HEK293 (cell line): ENCODE measurements around the gene BCL2L1.

Experiments used
- CTCF ChIA-PET: fragments of 350-600 bp; formaldehyde crosslinking; extraction: SDS; loops from one replicate; lab custom pipeline; 2021; ENCODE audit warnings: antibody characterized with exemption; lab: Yijun Ruan, JAX
- POLR2A ChIA-PET: fragments of 300-600 bp; formaldehyde crosslinking; extraction: SDS; loops from one replicate; lab custom pipeline; 2020; ENCODE audit warnings: antibody characterized with exemption, inconsistent platforms; lab: Yijun Ruan, JAX
- H3K27ac ChIP-seq: fragments of 200-500 bp; sonication (Bioruptor generic); 2 replicates; pipeline ENCODE4 v1.5.1; 2014; ENCODE audit warnings: low read depth, low read length, control low read depth, inconsistent platforms; ENCODE audit errors: extremely low read depth
- H3K36me3 ChIP-seq, 2 experiments: fragments of 200-500 bp in 1 of 2; sonication (Bioruptor generic) in 1 of 2; 1 replicate in 1 of 2; 2 replicates in 1 of 2; pipeline ENCODE4 v1.5.1; 2014 to 2017; ENCODE audit warnings: inconsistent platforms in 2 of 2, low read length in 2 of 2; ENCODE audit not compliant: control insufficient read depth in 2 of 2, insufficient read depth in 1 of 2
- H3K4me1 ChIP-seq: fragments of 200-500 bp; sonication (Bioruptor generic); 2 replicates; pipeline ENCODE4 v1.5.1; 2014; ENCODE audit warnings: mild to moderate bottlenecking, low read length, inconsistent platforms; ENCODE audit not compliant: control insufficient read depth, insufficient read depth
- H3K4me3 ChIP-seq: 2 replicates; pipeline ENCODE4 v1.5.1; 2011; ENCODE audit warnings: low read depth, mild to moderate bottlenecking, control low read depth, low read length, moderate library complexity
- H3K9me3 ChIP-seq: fragments of 200-500 bp; sonication (Bioruptor generic); 2 replicates; pipeline ENCODE4 v1.5.1; 2014; ENCODE audit warnings: low read depth, low read length, inconsistent platforms; ENCODE audit not compliant: control insufficient read depth, insufficient read depth
- HIC1 ChIP-seq: fragments of 450-650 bp; formaldehyde crosslinking; IDR thresholded peaks from 2 replicates; pipeline ENCODE4 v1.5.1; 2016; ENCODE audit warnings: missing biosample characterization, missing genetic modification characterization
- KLF1 ChIP-seq: fragments of 450-650 bp; formaldehyde crosslinking; IDR thresholded peaks from 2 replicates; pipeline ENCODE4 v1.5.1; 2016; ENCODE audit warnings: missing biosample characterization, missing genetic modification characterization
- OSR2 ChIP-seq: fragments of 450-650 bp; formaldehyde crosslinking; IDR thresholded peaks from 2 replicates; pipeline ENCODE4 v1.5.1; 2016; ENCODE audit warnings: missing biosample characterization, missing genetic modification characterization
- PBX3 ChIP-seq: sonication (generic); formaldehyde crosslinking; IDR thresholded peaks from 2 replicates; pipeline ENCODE4 v1.8.1; 2022; ENCODE audit warnings: mild to moderate bottlenecking, moderate library complexity, missing genetic modification reagents
- REST ChIP-seq: fragments of 450-650 bp; formaldehyde crosslinking; IDR thresholded peaks from 2 replicates; pipeline ENCODE4 v1.5.1; 2016; ENCODE audit warnings: missing biosample characterization, missing genetic modification characterization
- YY1 ChIP-seq: fragments of 450-650 bp; formaldehyde crosslinking; IDR thresholded peaks from 2 replicates; pipeline ENCODE4 v1.5.1; 2018; ENCODE audit warnings: missing biosample characterization, missing genetic modification characterization
- ZBTB26 ChIP-seq: fragments of 450-650 bp; formaldehyde crosslinking; optimal IDR thresholded peaks from 2 replicates; pipeline ENCODE3; 2016; ENCODE audit warnings: missing biosample characterization, mild to moderate bottlenecking, missing genetic modification characterization
- ZNF10 ChIP-seq: fragments of 450-650 bp; formaldehyde crosslinking; IDR thresholded peaks from 2 replicates; pipeline ENCODE4 v1.5.1; 2017; ENCODE audit warnings: missing biosample characterization, missing genetic modification characterization
- ZNF121 ChIP-seq: fragments of 450-650 bp; formaldehyde crosslinking; IDR thresholded peaks from 2 replicates; pipeline ENCODE4 v1.5.1; 2016; ENCODE audit warnings: missing biosample characterization, missing genetic modification characterization
- ZNF146 ChIP-seq: fragments of 450-650 bp; formaldehyde crosslinking; IDR thresholded peaks from 2 replicates; pipeline ENCODE4 v1.5.1; 2016; ENCODE audit warnings: missing biosample characterization, missing genetic modification characterization
- ZNF16 ChIP-seq: fragments of 450-650 bp; formaldehyde crosslinking; IDR thresholded peaks from 2 replicates; pipeline ENCODE4 v1.5.1; 2016; ENCODE audit warnings: low read depth, missing biosample characterization, missing genetic modification characterization
- ZNF280D ChIP-seq: fragments of 450-650 bp; formaldehyde crosslinking; IDR thresholded peaks from 2 replicates; pipeline ENCODE4 v1.5.1; 2016; ENCODE audit warnings: missing biosample characterization, missing genetic modification characterization
- ZNF335 ChIP-seq: fragments of 450-650 bp; formaldehyde crosslinking; conservative IDR thresholded peaks from 2 replicates; pipeline ENCODE4 v1.5.1; 2016; ENCODE audit warnings: missing biosample characterization, missing genetic modification characterization
- ZNF514 ChIP-seq: fragments of 450-650 bp; formaldehyde crosslinking; IDR thresholded peaks from 2 replicates; pipeline ENCODE4 v1.5.1; 2016; ENCODE audit warnings: missing biosample characterization, missing genetic modification characterization
- ZNF530 ChIP-seq: fragments of 450-650 bp; formaldehyde crosslinking; IDR thresholded peaks from 2 replicates; pipeline ENCODE4 v1.5.1; 2016; ENCODE audit warnings: low read depth, missing biosample characterization, missing genetic modification characterization
- ZNF596 ChIP-seq: fragments of 450-650 bp; IDR thresholded peaks from 2 replicates; pipeline ENCODE4 v1.5.0; 2018; ENCODE audit warnings: missing biosample characterization, mild to moderate bottlenecking, missing genetic modification characterization, moderate library complexity
- ZNF626 ChIP-seq: fragments of 450-650 bp; sonication (Bioruptor Pico); formaldehyde crosslinking; IDR thresholded peaks from 2 replicates; pipeline ENCODE4 v1.5.1; 2018; ENCODE audit warnings: missing biosample characterization, missing genetic modification characterization, inconsistent platforms
- ZNF654 ChIP-seq: fragments of 450-650 bp; formaldehyde crosslinking; IDR thresholded peaks from 2 replicates; pipeline ENCODE4 v1.5.1; 2016; ENCODE audit warnings: low read depth, missing biosample characterization, missing genetic modification characterization
- ZNF791 ChIP-seq: fragments of 450-650 bp; formaldehyde crosslinking; IDR thresholded peaks from 2 replicates; pipeline ENCODE4 v1.5.1; 2016; ENCODE audit warnings: missing biosample characterization, missing genetic modification characterization

The BCL2L1 gene

GRCh38 chr20:31682352-31682751, 40.3 kb downstream of the BCL2L1 start:
- ChIA-PET CTCF (interaction anchor here (1.1 to 3.8 kb wide), 3 partner anchors 10 to 41 kb away, joined by 3 to 19 read pairs (median 13); partner anchors contain the start of gene BCL2L1), POLR2A (no interaction called here)
- H3K4me1 ChIP-seq, result no peaks in the 10 kb centered on the region
- H3K4me3 ChIP-seq, result no peak overlapping the region
- no peaks in the 10 kb centered on the region for H3K9me3 ChIP-seq
- H3K27ac ChIP-seq, result no peak overlapping the region
- no peaks in the 10 kb centered on the region; a peak in 1 of 3 replicates for H3K36me3 ChIP-seq
- TF ChIP-seq ZNF16 (tag by site-specific recombination), result no peak
- TF ChIP-seq ZNF121 (tag by site-specific recombination), result peak; percentile 89

- Histone ChIP-seq H3K36me3 (no peaks in the 10 kb centered on the region; a peak in 1 of 3 replicates), H3K4me3 (no peak overlapping the region), H3K9me3 (no peaks in the 10 kb centered on the region)
- CTCF ChIA-PET, result interaction anchor here (0.7 to 3.8 kb wide), 4 partner anchors 10 to 121 kb away, joined by 3 to 19 read pairs (median 8); partner anchors contain the start of gene BCL2L1
- TF ChIP-seq ZNF654 (tag by site-specific recombination), result no peak
- TF ChIP-seq ZNF596 (tag by site-specific recombination), result no peak
- no peak for TF ChIP-seq ZNF280D
- no peak for TF ChIP-seq YY1 (tag by site-specific recombination)
- no peak for TF ChIP-seq ZNF335 (tag by site-specific recombination)
- TF ChIP-seq, all 188 proteins: peak for 0
- Histone ChIP-seq H3K4me1 (no peaks in the 10 kb centered on the region), H3K27ac (no peak overlapping the region)
- POLR2A ChIA-PET, result interaction anchor here (0.6 kb wide), 1 partner anchor 77 kb away, joined by 3 read pairs; the partner anchor contains the start of gene ID1
Measured at GRCh38 chr20:31681769-31682168, 40.9 kb downstream of the BCL2L1 start.

GRCh38 chr20:31681128-31681727, 41.4 kb downstream of the BCL2L1 start:
- Histone ChIP-seq H3K4me1 (no peaks in the 10 kb centered on the region), H3K36me3 (no peaks in the 10 kb centered on the region; a peak in 1 of 3 replicates), H3K27ac (no peak overlapping the region), H3K4me3 (no peak overlapping the region), H3K9me3 (no peaks in the 10 kb centered on the region)
- CTCF ChIA-PET, result interaction anchor here (0.7 to 3.8 kb wide), 4 partner anchors 9 to 121 kb away, joined by 3 to 19 read pairs (median 8); partner anchors contain the start of gene BCL2L1
- POLR2A ChIA-PET, result interaction anchor here (0.6 to 1.1 kb wide), 2 partner anchors 43 to 76 kb away, joined by 3 read pairs; partner anchors contain the start of gene ID1
- TF ChIP-seq ZNF514 (no peak), OSR2 (tag by site-specific recombination) (no peak), KLF1 (tag by site-specific recombination) (no peak), ZNF146 (tag by site-specific recombination) (no peak), PBX3 (CRISPR knock-in tag) (no peak), ZNF791 (tag by site-specific recombination) (no peak), REST (tag by site-specific recombination) (no peak), ZNF626 (tag by site-specific recombination) (no peak), ZNF530 (no peak), ZBTB26 (no peak), ZNF596 (tag by site-specific recombination) (no peak), HIC1 (tag by site-specific recombination) (no peak), ZNF10 (tag by site-specific recombination) (no peak)
